ENCODE data around the gene ITLN1.

ITLN1 gene

GRCh38 chr1:160858097-160858496 is 26.9 kb downstream of the ITLN1 start:
- DNase-seq (ENCODE audit: low read depth, low spot score) = no peak

- no peak for DNase-seq (ENCODE audit: low read depth, low spot score)
These were observed 29.6 kb downstream of the ITLN1 start for GRCh38 chr1:160855181-160855981.

GRCh38 chr1:160853754-160854153 is 31.2 kb downstream of the ITLN1 start:
- DNase-seq (ENCODE audit: low read depth, low spot score) = no peak

GRCh38 chr1:160853014-160853413 is 32.0 kb downstream of the ITLN1 start:
- no peak for DNase-seq (ENCODE audit: low read depth, low spot score)

- no peak for DNase-seq (ENCODE audit: low read depth, low spot score)
These were observed 34.0 kb downstream of the ITLN1 start for GRCh38 chr1:160850993-160851392.

GRCh38 chr1:160850541-160850940 is 34.4 kb downstream of the ITLN1 start:
- DNase-seq (ENCODE audit: low read depth, low spot score) = no peak

GRCh38 chr1:160846281-160846680 is 38.7 kb downstream of the ITLN1 start:
- DNase-seq (ENCODE audit: low read depth, low spot score) = no peak

GRCh38 chr1:160844447-160845232 is 40.3 kb downstream of the ITLN1 start:
- no peak for DNase-seq (ENCODE audit: low read depth, low spot score)

GRCh38 chr1:160841079-160841478 is 43.9 kb downstream of the ITLN1 start:
- DNase-seq (ENCODE audit: low read depth, low spot score) = no peak

GRCh38 chr1:160839746-160840145 is 45.2 kb downstream of the ITLN1 start:
- DNase-seq (ENCODE audit: low read depth, low spot score) = no peak

GRCh38 chr1:160838888-160839287 is 46.1 kb downstream of the ITLN1 start:
- DNase-seq (ENCODE audit: low read depth, low spot score) = no peak

- peak; percentile 55 for DNase-seq (ENCODE audit: low read depth, low spot score)
These were observed 47.3 kb downstream of the ITLN1 start for GRCh38 chr1:160837558-160838205.

GRCh38 chr1:160836981-160837557 is 47.9 kb downstream of the ITLN1 start:
- DNase-seq (ENCODE audit: low read depth, low spot score) = no peak

- no peak for DNase-seq (ENCODE audit: low read depth, low spot score)
These were observed 48.4 kb downstream of the ITLN1 start for GRCh38 chr1:160836561-160836960.

GRCh38 chr1:160835751-160836150 is 49.2 kb downstream of the ITLN1 start:
- DNase-seq (ENCODE audit: low read depth, low spot score) = no peak

- DNase-seq (ENCODE audit: low read depth, low spot score) = no peak
These were observed 49.9 kb downstream of the ITLN1 start for GRCh38 chr1:160834945-160835565.

- peak; percentile 75 for DNase-seq (ENCODE audit: low read depth, low spot score)
These were observed 54.4 kb downstream of the ITLN1 start for GRCh38 chr1:160830321-160831153.

- DNase-seq (ENCODE audit: low read depth, low spot score) = no peak
These were observed 55.2 kb downstream of the ITLN1 start for GRCh38 chr1:160829766-160830165.

- no peak for DNase-seq (ENCODE audit: low read depth, low spot score)
These were observed 57.6 kb downstream of the ITLN1 start for GRCh38 chr1:160827418-160827817.

- DNase-seq (ENCODE audit: low read depth, low spot score) = no peak
These were observed 58.4 kb downstream of the ITLN1 start for GRCh38 chr1:160826546-160826945.
